GM12892 (cell line): ENCODE data around the gene SOX6.

Source experiments
- DNase-seq: peaks from one replicate; pipeline ENCODE4 v3.0.0; 2011; ENCODE audit not compliant: insufficient read length
- FAIRE-seq: peaks from 2 replicates; lab custom pipeline; 2011; peaks lifted over from hg19 to GRCh38; lab: Jason Lieb, UNC
- POLR2A ChIP-seq: IDR thresholded peaks from 2 replicates; pipeline ENCODE4 v1.6.1; 2011; ENCODE audit warnings: low read depth, low read length, control low read depth
- POLR2AphosphoS5 ChIP-seq: IDR thresholded peaks from 2 replicates; pipeline ENCODE4 v1.6.1; 2011; ENCODE audit warnings: low read depth, low read length, control low read depth
- TAF1 ChIP-seq: IDR thresholded peaks from 2 replicates; pipeline ENCODE4 v1.6.1; 2011; ENCODE audit warnings: low read depth, mild to moderate bottlenecking, control low read depth, low read length, borderline replicate concordance

Gene SOX6

GRCh38 chr11:15967166-15967565, 389.2 kb downstream of the SOX6 start:
- TF ChIP-seq POLR2A (no peak), POLR2AphosphoS5 (no peak), TAF1 (no peak)
- DNase-seq (no peak), FAIRE-seq (no peak)

- DNase-seq (no peak), FAIRE-seq (no peak)
- TF ChIP-seq POLR2A = no peak
- TF ChIP-seq TAF1 = no peak
- no peak for TF ChIP-seq POLR2AphosphoS5
These were observed 390.6 kb downstream of the SOX6 start for GRCh38 chr11:15965562-15966250.

- FAIRE-seq (no peak), DNase-seq (no peak)
- TF ChIP-seq POLR2A (no peak), POLR2AphosphoS5 (no peak), TAF1 (no peak)
These were observed 393.1 kb downstream of the SOX6 start for GRCh38 chr11:15963266-15963665.

GRCh38 chr11:15958910-15959309, 397.4 kb downstream of the SOX6 start:
- TF ChIP-seq POLR2A (no peak), POLR2AphosphoS5 (no peak), TAF1 (no peak)
- FAIRE-seq (no peak), DNase-seq (no peak)

- TF ChIP-seq TAF1 = no peak
- no peak for TF ChIP-seq POLR2A
- TF ChIP-seq POLR2AphosphoS5 = no peak
- DNase-seq (no peak), FAIRE-seq (no peak)
These were observed 399.1 kb downstream of the SOX6 start for GRCh38 chr11:15957234-15957633.

DNA sequence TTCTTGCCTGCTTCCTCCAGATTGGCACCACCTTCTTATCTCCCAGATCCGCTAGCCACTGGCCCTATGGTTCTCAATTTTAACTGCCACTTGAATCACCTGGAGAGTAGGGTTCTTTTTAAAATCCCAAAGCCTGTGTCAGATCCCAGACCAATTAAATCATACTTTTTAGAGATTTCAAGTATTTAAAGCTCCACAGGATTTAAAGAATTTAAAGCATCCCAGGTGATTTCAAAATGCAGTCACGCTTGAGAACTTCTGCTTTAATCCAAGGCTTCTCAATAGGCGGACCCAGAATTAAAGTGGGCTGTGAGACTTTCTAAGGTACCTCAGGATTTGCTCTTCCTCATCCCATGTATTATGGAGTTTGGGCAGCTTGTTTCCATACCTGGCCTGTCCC, 400.0 kb downstream of the SOX6 start:
- FAIRE-seq (no peak), DNase-seq (no peak)
- no peak for TF ChIP-seq TAF1
- TF ChIP-seq POLR2A = no peak
- TF ChIP-seq POLR2AphosphoS5 = no peak

- TF ChIP-seq TAF1 = no peak
- DNase-seq = no peak
- no peak for FAIRE-seq
These were observed 400.8 kb downstream of the SOX6 start for GRCh38 chr11:15955595-15955994.

DNA sequence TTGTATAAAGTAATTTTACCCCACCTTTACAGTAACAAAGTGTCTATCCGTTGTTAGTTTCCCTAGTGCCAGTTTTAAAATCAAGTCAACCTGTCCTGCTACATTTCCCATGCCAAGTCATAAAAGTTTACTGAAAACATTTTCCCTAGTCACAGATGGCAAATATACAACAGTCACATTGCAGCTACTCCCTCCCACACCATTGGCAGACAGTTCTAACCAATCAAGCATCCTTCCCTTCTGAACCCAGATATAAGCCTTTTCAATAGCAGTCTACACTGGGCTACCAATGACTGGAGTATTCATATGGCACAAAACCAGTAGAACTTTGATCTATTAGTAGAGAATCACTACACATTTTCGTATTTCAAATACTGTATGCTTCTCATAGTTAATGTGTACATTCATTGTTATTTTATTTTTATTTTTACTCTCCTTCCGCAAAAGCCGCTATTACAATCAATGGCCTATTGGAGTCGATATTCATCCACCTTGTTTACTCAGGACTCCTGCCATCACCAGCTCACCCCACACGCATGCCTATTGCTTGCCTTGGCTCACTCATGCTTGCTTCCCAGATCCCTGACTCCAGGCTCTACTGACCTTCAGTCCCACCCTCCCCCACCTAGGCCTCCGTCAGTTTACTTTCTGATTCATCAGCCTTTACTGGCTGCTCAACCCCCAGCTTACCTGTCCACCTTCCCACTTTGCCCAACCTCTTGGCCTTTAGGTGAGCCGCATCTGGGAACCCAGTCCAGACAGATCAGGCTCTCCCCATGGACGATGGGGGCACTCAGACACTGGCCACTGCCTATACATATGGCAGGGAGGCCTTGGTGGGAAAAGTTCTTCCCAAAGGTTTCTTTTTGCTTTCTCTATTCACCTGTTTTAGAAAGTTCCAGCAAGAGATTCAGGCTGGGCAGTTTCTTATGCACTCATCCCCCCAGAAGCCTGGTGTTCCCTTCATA, 408.4 kb downstream of the SOX6 start:
- TF ChIP-seq POLR2AphosphoS5 = no peak
- no peak for TF ChIP-seq POLR2A
- no peak for TF ChIP-seq TAF1
- DNase-seq = no peak
- no peak for FAIRE-seq

DNA sequence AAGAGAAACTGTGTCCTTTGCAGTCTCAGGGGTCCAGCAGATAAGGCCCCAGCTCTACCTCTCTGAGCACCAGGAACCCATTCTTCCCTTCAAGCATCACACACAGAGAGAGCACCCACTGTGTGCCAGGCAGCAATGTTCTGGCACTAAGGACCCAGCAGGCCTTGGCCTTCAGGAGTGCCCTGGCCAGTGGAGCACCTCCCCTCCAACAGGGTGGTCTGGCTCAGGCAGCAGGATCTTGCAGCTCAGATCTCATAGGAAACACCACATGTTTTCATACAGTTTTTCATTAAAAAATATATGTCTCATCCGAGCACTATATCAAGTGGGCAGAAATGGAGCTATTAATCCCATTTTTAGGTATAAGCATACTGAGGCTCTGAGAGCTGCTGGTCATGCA, 410.6 kb downstream of the SOX6 start:
- TF ChIP-seq POLR2A (no peak), POLR2AphosphoS5 (no peak), TAF1 (no peak)
- FAIRE-seq (no peak), DNase-seq (no peak)

DNA sequence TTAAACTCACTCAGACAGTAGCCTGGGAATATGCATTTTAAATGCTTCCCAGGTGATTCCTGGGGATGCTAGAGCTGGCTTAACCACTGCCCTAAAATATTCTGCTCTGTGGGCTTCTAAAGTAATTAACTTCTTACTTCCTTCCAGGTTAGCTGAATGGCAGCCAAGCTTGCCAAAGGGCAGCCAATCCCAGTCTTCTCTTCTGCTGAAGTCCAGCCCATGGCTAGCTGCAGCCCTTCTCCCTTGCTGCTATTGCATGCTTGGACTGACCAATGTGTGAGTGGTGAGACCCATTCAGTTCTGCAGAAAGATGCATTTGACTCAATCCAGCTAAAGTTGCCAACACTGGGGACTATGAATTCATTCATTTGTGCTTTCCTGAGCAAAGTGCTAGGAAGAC, 411.9 kb downstream of the SOX6 start:
- no peak for TF ChIP-seq TAF1
- DNase-seq (no peak), FAIRE-seq (no peak)

- DNase-seq (no peak), FAIRE-seq (no peak)
These were observed 412.7 kb downstream of the SOX6 start for GRCh38 chr11:15943418-15944197.

More at GRCh38 chr11:15943418-15944197, 412.7 kb downstream of the SOX6 start:
- TF ChIP-seq TAF1 = no peak
- no peak for TF ChIP-seq POLR2A
- TF ChIP-seq POLR2AphosphoS5 = no peak
